ENCODE measurements around the gene PIGU. TPM values are rescaled to one million over a fixed set of nuclear protein-coding genes. Genes with fewer than 3 reads are reported as not detected.

Gene PIGU
- total and polyA plus RNA-seq, 9 of the 15 experiments (the other 6 are each of a cell fraction or from before 2014, with no cell fraction given), result 6.5 to 100 (median 28.1) TPM

- TF ChIP-seq IRF1 (CRISPR knock-in tag; IDR thresholded peaks at IDR 0.05; ENCODE audit: borderline replicate concordance), result no peak
Measured at GRCh38 chr20:34541917-34542316, 135.0 kb downstream of the PIGU start (continued).

- Histone ChIP-seq H3K4me3 (no peak overlapping the region), H3K9me1 (ENCODE audit: control insufficient read depth, insufficient read depth, low read length) (no peaks in the 10 kb centered on the region), H3K36me3 (ENCODE audit: control insufficient read depth, insufficient read depth, low read length) (peaks cover 39% of the 10 kb centered on the region), H3K9me3 (replicated peaks; ENCODE audit: control insufficient read depth, insufficient read depth, low read depth, low read length) (no peaks in the 10 kb centered on the region), H3K9ac (ENCODE audit: insufficient read depth in 1 of 2, low read depth in 2 of 2, low read length in 2 of 2) (no peak overlapping the region), H3K27ac (ENCODE audit: extremely low read depth, low read depth, low read length) (no peak overlapping the region), H4K20me1 (replicated peaks; ENCODE audit: control insufficient read depth, insufficient read depth, low read length) (no peaks in the 10 kb centered on the region), H2AFZ (ENCODE audit: low read depth, low read length) (no peak overlapping the region), H3K4me1 (replicated peaks in 1 of 2; ENCODE audit: control insufficient read depth in 2 of 2, insufficient read depth in 2 of 2, low read length in 2 of 2) (peaks cover 0 to 3% of the 10 kb centered on the region in 2 experiments; a peak in 2 of 5 replicates), H3K27me3 (ENCODE audit: control insufficient read depth in 2 of 2, insufficient read depth in 2 of 2, low read length in 2 of 2) (no peaks in the 10 kb centered on the region), H3K4me2 (ENCODE audit: insufficient read depth, low read length) (no peak overlapping the region), H3K79me2 (ENCODE audit: control insufficient read depth, insufficient read depth, low read length) (no peaks in the 10 kb centered on the region)
- 92% methylated on average over 13 of the region's 13 CpGs for WGBS (ENCODE audit: insufficient coverage, low coverage, missing lambda C conversion rate)
- intact Hi-C loops (cut with micrococcal nuclease), result no loop called here
- no TSS peak for BruUV-seq (replicated peaks)
- DNase-seq (ENCODE audit: extremely low read depth in 1 of 4, low spot score in 3 of 4), result no peak
- CTCF ChIA-PET (ENCODE audit: low intra/inter-chr PET ratio), result interaction anchor here (1.1 kb wide), 1 partner anchor 167 kb away, joined by 3 read pairs; no protein-coding TSS in a partner anchor
- no peak for ATAC-seq
- POLR2A ChIA-PET, result interaction anchor here (0.6 to 1.2 kb wide), 4 partner anchors 10 to 154 kb away, joined by 3 to 6 read pairs (median 3); no protein-coding TSS in a partner anchor
- in situ Hi-C loops (cut with MboI), result no loop called here
- no peak for FAIRE-seq
- TF ChIP-seq HIVEP1 (CRISPR knock-in tag; IDR thresholded peaks at IDR 0.05) (no peak), GATAD2A (IDR thresholded peaks at IDR 0.05) (no peak), PHB2 (IDR thresholded peaks at IDR 0.05; ENCODE audit: low read depth) (no peak), RFX1 (IDR thresholded peaks at IDR 0.05) (no peak), BDP1 (IDR thresholded peaks at IDR 0.05; ENCODE audit: insufficient read depth, insufficient read length) (no peak), CHAMP1 (IDR thresholded peaks at IDR 0.05) (no peak), CREBBP (IDR thresholded peaks at IDR 0.05; ENCODE audit: low read depth, low read length) (no peak), L3MBTL2 (IDR thresholded peaks at IDR 0.05) (no peak), ETV1 (tag; conservative IDR thresholded peaks at IDR 0.05; ENCODE audit: low read depth) (no peak), TEAD1 (CRISPR knock-in tag; IDR thresholded peaks at IDR 0.05) (no peak), E2F8 (IDR thresholded peaks at IDR 0.05; ENCODE audit: low read depth, partially characterized antibody) (no peak), STAT5A (IDR thresholded peaks at IDR 0.05; ENCODE audit: borderline replicate concordance, low read length) (no peak), RBM25 (IDR thresholded peaks at IDR 0.05; ENCODE audit: low read depth, low read length, severe bottlenecking) (no peak), KLF6 (CRISPR knock-in tag; IDR thresholded peaks at IDR 0.05; ENCODE audit: borderline replicate concordance) (no peak), ZNF778 (CRISPR knock-in tag; IDR thresholded peaks at IDR 0.05) (no peak)
Measured at GRCh38 chr20:34541264-34541901, 135.5 kb downstream of the PIGU start.

All from K562 (cell line).